ENCODE results near the gene WDR18. TPM values are rescaled to one million over a fixed set of nuclear protein-coding genes. Genes with fewer than 3 reads are reported as not detected.

The WDR18 gene
- total and polyA plus RNA-seq, 2 of the 8 experiments (the other 6 are each of a cell fraction or from before 2014, with no cell fraction given): 87.7 to 177 TPM

DNA sequence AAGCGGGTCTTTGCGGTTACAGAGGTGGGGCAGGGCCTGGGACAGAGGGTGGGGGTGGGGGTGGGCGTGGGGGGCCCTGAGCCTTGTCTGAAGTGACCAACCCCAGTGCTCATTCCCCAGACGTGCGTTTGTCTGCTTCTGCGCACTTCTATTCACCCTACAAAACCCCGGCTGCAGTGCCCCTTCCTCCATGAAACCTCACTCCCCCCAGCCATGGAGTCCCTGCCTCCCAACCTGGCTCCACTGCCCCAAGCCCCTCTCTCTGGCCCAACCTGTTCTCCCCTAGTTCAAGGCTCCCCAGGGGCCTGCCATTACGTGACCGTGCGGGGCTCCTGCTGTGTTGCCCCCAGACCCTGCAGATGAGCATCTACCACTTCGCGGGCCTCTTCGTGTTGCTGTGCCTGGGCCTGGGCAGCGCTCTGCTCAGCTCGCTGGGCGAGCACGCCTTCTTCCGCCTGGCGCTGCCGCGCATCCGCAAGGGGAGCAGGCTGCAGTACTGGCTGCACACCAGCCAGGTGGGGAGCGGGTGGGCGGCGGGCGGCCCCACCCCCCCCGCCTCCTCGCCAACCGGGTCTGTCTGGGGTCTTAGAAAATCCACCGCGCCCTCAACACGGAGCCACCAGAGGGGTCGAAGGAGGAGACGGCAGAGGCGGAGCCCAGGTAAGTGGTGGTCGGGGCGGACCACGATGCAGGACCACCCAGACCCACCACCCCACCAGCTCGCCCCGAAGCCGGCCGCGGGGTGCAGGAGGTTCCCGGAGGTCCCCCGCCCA lies 24.3 kb downstream of the WDR18 start:
- H3K4me2 ChIP-seq (ENCODE audit: insufficient read depth in 1 of 2, low read depth in 2 of 2, low read length in 2 of 2): no peak overlapping the region
- H3K23ac ChIP-seq (ENCODE audit: insufficient read length): no peak overlapping the region
- peaks cover 0 to 11% of the 10 kb centered on the region in 2 experiments for H4K20me1 ChIP-seq (replicated peaks in 1 of 2; ENCODE audit: control insufficient read depth in 1 of 2, insufficient read depth in 2 of 2, low read length in 2 of 2)
- no peaks in the 10 kb centered on the region for H3K4me1 ChIP-seq (replicated peaks in 1 of 4; ENCODE audit: control insufficient read depth in 3 of 4, insufficient read depth in 4 of 4, low read length in 3 of 4)
- H2AK5ac ChIP-seq (ENCODE audit: low read depth, low read length): no peak overlapping the region
- H3K4ac ChIP-seq (replicated peaks; ENCODE audit: insufficient read length, low read depth, low read length): no peak overlapping the region
- CTCF ChIA-PET (ENCODE audit: partially characterized antibody): no interaction called here
- DNase-seq (ENCODE audit: low read depth in 1 of 2, low spot score in 2 of 2) (no peak), FAIRE-seq (no peak)
- no peaks in the 10 kb centered on the region for H3K9me3 ChIP-seq (ENCODE audit: insufficient read depth in 2 of 2, low read depth in 1 of 2, low read length in 1 of 2)
- TF ChIP-seq JUND (IDR thresholded peaks at IDR 0.05; ENCODE audit: low read length) (no peak), SRF (IDR thresholded peaks at IDR 0.05; ENCODE audit: low read depth, low read length) (no peak), POLR2AphosphoS5 (IDR thresholded peaks at IDR 0.05; ENCODE audit: low read depth, low read length) (no peak)
- H3K56ac ChIP-seq (replicated peaks; ENCODE audit: insufficient read length, low read depth, low read length): no peak overlapping the region
- no peak overlapping the region for H4K91ac ChIP-seq (replicated peaks; ENCODE audit: insufficient read length, low read length)
- no peaks in the 10 kb centered on the region for H3K79me1 ChIP-seq (ENCODE audit: low read depth, low read length)
- H3K27me3 ChIP-seq (replicated peaks in 1 of 4; ENCODE audit: control insufficient read depth in 3 of 4, extremely low read depth in 1 of 4, insufficient read depth in 3 of 4, low read length in 3 of 4): no peaks in the 10 kb centered on the region
- H3K4me3 ChIP-seq (ENCODE audit: extremely low read depth in 1 of 4, insufficient read depth in 2 of 4, low read depth in 3 of 4, low read length in 4 of 4): no peak overlapping the region
- H3K14ac ChIP-seq (ENCODE audit: insufficient read length): no peak overlapping the region
- H3K9ac ChIP-seq (replicated peaks in 1 of 4; ENCODE audit: extremely low read depth in 1 of 4, low read depth in 3 of 4, low read length in 3 of 4): no peak overlapping the region
- no peak overlapping the region for H2BK120ac ChIP-seq (replicated peaks; ENCODE audit: low read depth, low read length)
- WGBS, 2 experiments (ENCODE audit: extremely low coverage in 1 of 2, insufficient coverage in 1 of 2, insufficient read length in 1 of 2, insufficient replicate concordance in 2 of 2, low coverage in 1 of 2, low lambda C conversion rate in 2 of 2, missing lambda C conversion rate in 1 of 2): 95% methylated on average over 22 of the region's 45 CpGs; no CpG with 5 or more reads in 1 of the 2 experiments
- peaks cover 0 to 5% of the 10 kb centered on the region in 2 experiments; a peak in 1 of 4 replicates for H3K79me2 ChIP-seq (ENCODE audit: control insufficient read depth in 1 of 2, insufficient read depth in 2 of 2, low read length in 2 of 2)
- H3K27ac ChIP-seq (ENCODE audit: low read depth, low read length): no peak overlapping the region
- no peaks in the 10 kb centered on the region for H3K23me2 ChIP-seq (ENCODE audit: low read depth, low read length)
- H2BK5ac ChIP-seq (ENCODE audit: low read depth, low read length): no peak overlapping the region; the same call in 1 of the 2 replicates
- POLR2A ChIA-PET (ENCODE audit: partially characterized antibody): interaction anchor here (1.2 to 7.7 kb wide), 5 partner anchors 13 to 213 kb away, joined by 4 to 81 read pairs (median 8); partner anchors contain the start of genes ABCA7 and CNN2
- H4K5ac ChIP-seq (ENCODE audit: insufficient read length, low read depth, low read length): no peak overlapping the region
- H2BK20ac ChIP-seq (ENCODE audit: low read length): no peak overlapping the region
- no peak overlapping the region for H2BK15ac ChIP-seq (ENCODE audit: low read length)
- H4K8ac ChIP-seq (ENCODE audit: extremely low read depth, insufficient read depth, low read length): 0 out of 2 replicates have a peak overlapping the region, but pooled peaks have one; percentile 51
- no peak overlapping the region for H2AFZ ChIP-seq (ENCODE audit: low read length)
- H3K18ac ChIP-seq (ENCODE audit: extremely low read depth, low read length): no peak overlapping the region
- no peak overlapping the region for H2BK12ac ChIP-seq (ENCODE audit: low read depth, low read length)
- peaks cover 8 to 47% (median 11%) of the 10 kb centered on the region in 4 experiments; a peak in 6 of 8 replicates for H3K36me3 ChIP-seq (ENCODE audit: control insufficient read depth in 2 of 4, insufficient read depth in 4 of 4, low read length in 3 of 4)

Data from H1 (cell line).